HG02852 (cell line): Measurements from ENCODE around the gene ANK3.

Experiments used
- ATAC-seq: cut with Tn5 transposase; IDR thresholded peaks from one replicate; pipeline ENCODE4 v1.9.1; 2021; ENCODE audit warnings: mild to moderate bottlenecking, moderate library complexity; ENCODE audit not compliant: unreplicated experiment

ANK3 gene

GRCh38 chr10:60414111-60414510, 24.4 kb upstream of the ANK3 start:
- no peak for ATAC-seq

- no peak for ATAC-seq
Measured at GRCh38 chr10:60413306-60414012, 23.8 kb upstream of the ANK3 start.

DNA sequence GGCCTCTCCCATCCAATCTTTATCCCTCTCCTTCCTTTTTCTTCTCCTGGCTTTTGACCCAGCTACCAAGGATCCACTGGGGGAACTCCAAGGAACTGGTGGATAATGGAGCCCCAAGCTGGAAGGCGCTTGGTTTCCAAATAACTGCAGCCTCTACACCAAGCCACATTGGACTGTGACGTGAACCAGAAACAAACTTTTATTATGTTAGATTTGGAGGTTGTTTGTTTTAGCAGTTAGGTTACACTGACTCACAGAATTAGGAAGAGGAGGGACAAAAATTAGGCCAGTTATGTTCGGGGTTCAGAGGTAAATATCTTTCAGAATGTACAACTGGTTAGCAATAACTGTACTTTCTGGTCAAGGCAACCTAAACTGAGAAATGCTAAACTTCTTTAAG, 21.3 kb upstream of the ANK3 start:
- no peak for ATAC-seq

- ATAC-seq = no peak
Measured at GRCh38 chr10:60409202-60409601, 19.5 kb upstream of the ANK3 start.

- no peak for ATAC-seq
Measured at GRCh38 chr10:60406182-60406581, 16.5 kb upstream of the ANK3 start.

- ATAC-seq = no peak
Measured at GRCh38 chr10:60405172-60405571, 15.5 kb upstream of the ANK3 start.

DNA sequence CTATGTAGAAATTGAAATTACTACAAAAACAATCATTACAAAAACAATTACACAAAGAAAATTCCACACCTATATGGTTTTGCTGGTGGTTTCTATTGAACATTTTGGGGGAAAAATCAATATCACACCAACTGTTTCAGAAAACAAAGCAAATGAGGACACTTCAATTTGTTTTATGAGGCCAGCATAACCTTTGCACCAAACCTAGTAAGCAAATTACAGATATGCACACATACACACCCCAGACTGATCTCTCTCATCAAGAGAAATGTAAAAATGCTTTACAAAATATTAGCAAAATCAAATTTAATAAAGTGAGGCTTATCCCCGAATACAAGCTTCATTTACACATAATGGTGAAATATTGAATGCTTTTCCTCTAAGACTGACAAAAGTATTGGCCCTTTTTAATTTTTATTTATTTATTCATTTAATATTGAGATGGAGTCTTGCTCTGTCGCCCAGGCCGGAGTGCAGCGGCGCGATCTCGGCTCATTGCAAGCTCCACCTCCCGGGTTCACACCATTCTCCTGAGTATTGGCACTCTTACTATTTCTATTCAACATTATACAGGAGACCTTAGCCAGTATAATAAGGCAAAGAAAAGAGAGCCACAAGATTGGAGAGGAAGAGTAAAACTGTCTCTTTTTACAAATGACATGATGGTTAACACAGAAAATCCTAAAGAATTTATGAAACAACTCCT, 13.6 kb upstream of the ANK3 start:
- no peak for ATAC-seq

DNA sequence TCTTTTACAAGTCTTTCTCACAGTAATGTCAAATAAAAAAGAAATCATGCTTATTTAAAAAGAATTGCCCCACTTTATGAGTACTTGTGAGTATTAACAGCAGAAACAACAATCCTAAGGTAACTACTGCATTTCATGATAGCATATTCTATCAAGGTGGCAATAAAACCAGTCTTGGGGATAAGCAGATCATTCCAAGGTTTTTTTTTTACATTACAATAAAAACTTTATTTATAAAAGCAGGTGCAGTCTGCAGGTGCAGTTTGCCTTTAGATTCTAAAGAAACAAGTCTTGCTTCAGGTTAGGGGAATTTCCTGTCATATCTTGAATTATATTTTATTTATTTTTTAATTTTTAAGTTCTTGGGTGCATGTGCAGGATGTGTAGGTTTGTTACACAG, 10.7 kb upstream of the ANK3 start:
- no peak for ATAC-seq

- no peak for ATAC-seq
Measured at GRCh38 chr10:60399328-60399727, 9.7 kb upstream of the ANK3 start.

DNA sequence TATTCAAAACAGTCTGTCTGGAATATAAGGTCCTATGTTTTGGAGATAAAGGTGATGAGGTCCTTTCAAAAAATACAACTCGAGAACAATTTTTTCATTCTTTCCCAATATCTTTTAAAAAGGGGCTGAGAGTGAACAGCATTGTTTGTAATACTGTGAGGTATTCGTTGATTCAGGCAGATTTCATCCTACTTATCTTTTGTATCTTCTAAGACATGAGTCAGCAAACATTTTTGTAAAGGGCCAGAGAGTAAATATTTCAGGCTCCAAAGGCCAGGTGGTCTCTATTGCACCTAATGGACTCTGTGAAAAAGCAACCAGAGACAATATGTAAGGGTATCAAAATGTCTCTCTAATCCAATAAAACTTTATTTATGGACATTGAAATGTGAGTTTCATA, 8.1 kb upstream of the ANK3 start:
- no peak for ATAC-seq

GRCh38 chr10:60396766-60397165, 7.1 kb upstream of the ANK3 start:
- ATAC-seq = no peak

DNA sequence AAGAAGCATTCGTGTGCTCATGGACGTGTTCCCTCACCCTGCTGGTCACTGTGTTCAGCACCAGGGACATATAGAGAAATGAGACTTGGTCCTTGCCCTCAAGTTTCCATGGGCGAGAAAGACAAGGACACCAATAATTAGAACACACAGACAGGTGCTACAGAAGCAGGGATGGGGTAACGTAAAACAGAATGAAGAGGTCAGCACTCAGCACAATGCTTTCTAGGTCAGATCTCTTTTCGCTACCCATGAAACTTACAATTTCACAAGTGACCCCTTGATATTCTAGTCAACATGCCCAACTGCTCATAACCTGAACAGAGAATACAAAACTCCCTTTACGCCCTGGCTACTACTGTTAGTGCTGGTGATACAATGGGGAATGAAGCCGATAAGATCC, 6.0 kb upstream of the ANK3 start:
- no peak for ATAC-seq

GRCh38 chr10:60394446-60394845, 4.8 kb upstream of the ANK3 start:
- ATAC-seq = no peak

- no peak for ATAC-seq
Measured at GRCh38 chr10:60390224-60390626, 550 bp upstream of the ANK3 start.

GRCh38 chr10:60388709-60389301, 870 bp downstream of the ANK3 start:
- no peak for ATAC-seq

GRCh38 chr10:60388116-60388625, 1.5 kb downstream of the ANK3 start:
- ATAC-seq = no peak

- ATAC-seq = no peak
Measured at GRCh38 chr10:60387531-60387930, 2.1 kb downstream of the ANK3 start.

- ATAC-seq = no peak
Measured at GRCh38 chr10:60385399-60385738, 4.3 kb downstream of the ANK3 start.

- no peak for ATAC-seq
Measured at GRCh38 chr10:60384708-60385398, 4.8 kb downstream of the ANK3 start.

DNA sequence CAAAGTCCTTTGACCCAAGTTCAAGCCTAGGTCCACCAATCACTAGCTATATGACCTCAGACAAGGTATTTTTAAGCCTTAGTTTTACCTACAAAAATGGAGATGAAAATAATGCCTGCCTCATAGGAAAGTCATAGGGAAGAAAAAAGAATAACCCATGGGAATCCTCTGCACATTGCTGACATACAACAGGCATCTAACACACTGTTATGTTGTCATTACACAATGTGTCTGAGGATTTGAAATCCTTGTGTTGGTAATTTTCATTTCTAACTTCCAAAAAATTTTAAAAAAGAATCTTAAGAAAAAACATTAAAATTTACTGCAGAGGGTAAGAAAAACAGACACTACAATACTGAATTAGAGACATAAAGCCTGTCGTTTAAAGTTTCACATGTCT, 5.7 kb downstream of the ANK3 start:
- ATAC-seq = no peak

DNA sequence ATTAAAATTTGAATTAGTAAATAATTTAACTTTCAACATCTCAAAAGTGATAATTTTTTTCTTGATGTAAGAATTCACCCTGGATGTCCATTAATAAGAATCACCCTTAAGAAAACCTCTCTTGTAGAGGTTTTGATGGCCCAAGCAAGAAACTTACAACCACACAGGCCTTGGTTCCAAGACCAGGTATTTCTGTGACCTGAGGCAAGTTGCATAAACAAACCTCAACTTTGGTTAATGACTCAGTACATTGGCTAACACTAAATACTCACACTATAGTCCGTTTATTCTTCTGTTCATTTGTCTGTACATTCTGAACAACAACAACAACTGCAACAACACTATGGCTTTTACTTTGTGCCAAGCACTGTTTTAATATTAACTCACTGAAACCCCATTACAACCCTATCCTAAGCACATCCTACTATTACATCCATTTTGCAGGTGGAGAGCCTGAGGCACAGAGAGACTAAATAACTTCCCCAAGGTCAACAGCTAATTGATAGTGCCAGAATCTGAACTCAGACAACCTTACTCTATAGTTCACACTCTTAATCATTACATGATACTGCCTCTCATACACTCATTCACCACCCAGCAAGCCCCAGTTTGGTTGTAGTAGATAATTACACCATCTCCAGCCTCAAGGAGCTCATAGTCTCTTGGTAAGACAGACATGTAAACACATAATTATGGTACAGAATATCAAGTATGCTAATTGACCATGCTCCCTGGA, 6.6 kb downstream of the ANK3 start:
- ATAC-seq = no peak
